ENCODE data around the gene TP53I11.

Gene TP53I11

GRCh38 chr11:44885065-44885810 lies 65.4 kb downstream of the TP53I11 start:
- H3K4me1 ChIP-seq (ENCODE audit: control insufficient read depth, insufficient read depth, low read length): no peaks in the 10 kb centered on the region
- H3K9ac ChIP-seq (ENCODE audit: low read depth, low read length): no peak overlapping the region
- H3K36me3 ChIP-seq (ENCODE audit: control insufficient read depth, insufficient read depth, low read length): no peaks in the 10 kb centered on the region
- H3K27me3 ChIP-seq (ENCODE audit: control insufficient read depth, insufficient read depth, low read length): peaks cover 1% of the 10 kb centered on the region
- no peak overlapping the region for H3K4me3 ChIP-seq (ENCODE audit: low read depth, low read length)
- no peaks in the 10 kb centered on the region for H3K9me3 ChIP-seq (ENCODE audit: control insufficient read depth, insufficient read depth, low read length)

- Histone ChIP-seq H3K4me3 (ENCODE audit: low read depth, low read length) (no peak overlapping the region), H3K9ac (ENCODE audit: low read depth, low read length) (no peak overlapping the region), H3K9me3 (ENCODE audit: control insufficient read depth, insufficient read depth, low read length) (no peaks in the 10 kb centered on the region), H3K27me3 (ENCODE audit: control insufficient read depth, insufficient read depth, low read length) (peaks cover 11% of the 10 kb centered on the region), H3K4me1 (ENCODE audit: control insufficient read depth, insufficient read depth, low read length) (peaks cover 2% of the 10 kb centered on the region), H3K36me3 (ENCODE audit: control insufficient read depth, insufficient read depth, low read length) (no peaks in the 10 kb centered on the region)
Measured at GRCh38 chr11:44884056-44884455, 66.6 kb downstream of the TP53I11 start.

GRCh38 chr11:44883277-44883676 lies 67.4 kb downstream of the TP53I11 start:
- no peaks in the 10 kb centered on the region for H3K9me3 ChIP-seq (ENCODE audit: control insufficient read depth, insufficient read depth, low read length)
- H3K36me3 ChIP-seq (ENCODE audit: control insufficient read depth, insufficient read depth, low read length): no peaks in the 10 kb centered on the region
- H3K4me3 ChIP-seq (ENCODE audit: low read depth, low read length): no peak overlapping the region
- peaks cover 9% of the 10 kb centered on the region for H3K4me1 ChIP-seq (ENCODE audit: control insufficient read depth, insufficient read depth, low read length)
- H3K9ac ChIP-seq (ENCODE audit: low read depth, low read length): no peak overlapping the region
- H3K27me3 ChIP-seq (ENCODE audit: control insufficient read depth, insufficient read depth, low read length): peaks cover 13% of the 10 kb centered on the region
